ENCODE results near the gene NDUFB10. TPM values are rescaled to one million over a fixed set of nuclear protein-coding genes. Genes with fewer than 3 reads are reported as not detected.

Gene NDUFB10
- total RNA-seq, 3 donors from 2014 or later (not counting 1 experiment from before 2014, with no cell fraction given), result 54.5 to 61.1 (median 59.5) TPM

DNA sequence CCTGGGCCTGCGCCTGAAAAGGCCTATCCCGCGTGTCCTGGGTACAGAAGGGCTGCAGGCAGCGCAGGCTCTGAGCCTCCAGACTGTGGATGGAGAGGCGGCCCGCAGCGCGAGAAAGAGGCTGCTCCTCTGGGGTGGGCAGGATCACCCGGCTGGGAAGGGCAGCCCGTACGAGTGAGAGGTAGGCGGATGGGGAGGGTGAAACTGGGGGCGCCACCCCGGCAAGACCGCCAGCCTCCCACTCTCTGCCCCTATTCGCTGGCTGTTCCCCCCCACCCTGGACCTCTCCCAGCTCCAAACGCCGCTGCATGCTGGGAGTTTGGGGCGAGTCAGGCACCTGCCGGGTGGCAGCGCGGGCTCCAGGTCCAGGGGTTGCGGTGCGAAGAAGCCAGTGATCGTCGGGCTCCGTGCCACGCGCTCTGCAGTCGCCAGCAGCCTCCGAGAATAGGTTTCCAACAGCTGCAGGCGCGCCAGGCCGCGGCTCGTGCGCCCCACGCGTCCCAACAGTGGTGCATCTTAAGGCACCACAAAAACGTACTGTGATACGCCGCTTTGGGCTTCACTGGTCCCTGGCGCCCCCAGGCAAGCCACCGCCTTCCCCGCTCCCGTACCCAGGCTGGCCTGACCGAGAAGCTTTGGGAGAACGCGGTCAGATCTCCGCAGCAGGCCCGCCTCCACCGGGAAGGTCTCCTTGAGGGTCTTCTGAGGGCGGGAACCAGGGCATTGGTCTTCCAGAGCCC, 20.9 kb downstream of the NDUFB10 start:
- H3K27me3 ChIP-seq (ENCODE audit: control insufficient read depth, insufficient read depth, low read length), result peaks cover 31% of the 10 kb centered on the region
- H3K4me1 ChIP-seq (ENCODE audit: control insufficient read depth, insufficient read depth, low read length), result peaks cover 21% of the 10 kb centered on the region
- H3K27ac ChIP-seq (ENCODE audit: low read length), result no peak overlapping the region
- no peak overlapping the region for H3K4me3 ChIP-seq (ENCODE audit: low read length)
- no peaks in the 10 kb centered on the region for H3K36me3 Mint-ChIP-seq
- no peaks in the 10 kb centered on the region for H3K9me3 Mint-ChIP-seq
- 9% methylated on average over 53 of the region's 53 CpGs for WGBS (ENCODE audit: insufficient coverage)
- H3K9me3 ChIP-seq (ENCODE audit: control insufficient read depth, insufficient read depth, low read length), result no peaks in the 10 kb centered on the region
- peaks cover 0 to 12% of the 10 kb centered on the region in 2 donors for H3K27me3 Mint-ChIP-seq (ENCODE audit: low read depth in 2 of 2)
- TF ChIP-seq, protein P1, sequence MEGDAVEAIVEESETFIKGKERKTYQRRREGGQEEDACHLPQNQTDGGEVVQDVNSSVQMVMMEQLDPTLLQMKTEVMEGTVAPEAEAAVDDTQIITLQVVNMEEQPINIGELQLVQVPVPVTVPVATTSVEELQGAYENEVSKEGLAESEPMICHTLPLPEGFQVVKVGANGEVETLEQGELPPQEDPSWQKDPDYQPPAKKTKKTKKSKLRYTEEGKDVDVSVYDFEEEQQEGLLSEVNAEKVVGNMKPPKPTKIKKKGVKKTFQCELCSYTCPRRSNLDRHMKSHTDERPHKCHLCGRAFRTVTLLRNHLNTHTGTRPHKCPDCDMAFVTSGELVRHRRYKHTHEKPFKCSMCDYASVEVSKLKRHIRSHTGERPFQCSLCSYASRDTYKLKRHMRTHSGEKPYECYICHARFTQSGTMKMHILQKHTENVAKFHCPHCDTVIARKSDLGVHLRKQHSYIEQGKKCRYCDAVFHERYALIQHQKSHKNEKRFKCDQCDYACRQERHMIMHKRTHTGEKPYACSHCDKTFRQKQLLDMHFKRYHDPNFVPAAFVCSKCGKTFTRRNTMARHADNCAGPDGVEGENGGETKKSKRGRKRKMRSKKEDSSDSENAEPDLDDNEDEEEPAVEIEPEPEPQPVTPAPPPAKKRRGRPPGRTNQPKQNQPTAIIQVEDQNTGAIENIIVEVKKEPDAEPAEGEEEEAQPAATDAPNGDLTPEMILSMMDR (IDR thresholded peaks at IDR 0.05), result no peak
- H3K4me1 Mint-ChIP-seq, result peaks cover 4% of the 10 kb centered on the region in 2 donors
- intact Hi-C loops (cut with micrococcal nuclease), result no loop called here
- no peak overlapping the region for H3K4me3 Mint-ChIP-seq
- peaks cover 32% of the 10 kb centered on the region for H3K36me3 ChIP-seq (ENCODE audit: control insufficient read depth, insufficient read depth, low read length)
- no peak for ATAC-seq
- no peak overlapping the region for H3K27ac Mint-ChIP-seq
- DNase-seq, result no peak

DNA sequence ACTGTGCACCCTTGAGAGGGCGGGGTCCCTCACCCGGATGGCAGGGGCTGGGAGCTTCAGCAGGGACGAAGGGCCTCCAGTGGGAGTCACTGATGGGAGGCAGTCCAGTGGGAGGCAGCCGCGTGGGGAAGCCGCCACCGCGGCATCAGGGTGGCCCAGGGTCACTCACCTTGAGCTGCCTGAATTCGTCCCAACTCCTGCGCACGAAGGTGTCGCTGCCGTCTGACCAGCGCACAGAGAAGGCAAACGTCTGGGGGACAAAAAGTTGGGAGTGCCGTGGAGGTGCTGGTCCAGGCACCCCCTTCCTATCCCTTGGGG, 21.4 kb downstream of the NDUFB10 start:
- Histone ChIP-seq H3K4me3 (ENCODE audit: low read length) (no peak overlapping the region), H3K27me3 (ENCODE audit: control insufficient read depth, insufficient read depth, low read length) (peaks cover 31% of the 10 kb centered on the region), H3K27ac (ENCODE audit: low read length) (no peak overlapping the region), H3K36me3 (ENCODE audit: control insufficient read depth, insufficient read depth, low read length) (peaks cover 28% of the 10 kb centered on the region), H3K4me1 (ENCODE audit: control insufficient read depth, insufficient read depth, low read length) (peaks cover 27% of the 10 kb centered on the region), H3K9me3 (ENCODE audit: control insufficient read depth, insufficient read depth, low read length) (no peaks in the 10 kb centered on the region)
- intact Hi-C loops (cut with micrococcal nuclease), result no loop called here
- 27% methylated on average over 16 of the region's 16 CpGs for WGBS (ENCODE audit: insufficient coverage)
- no peak overlapping the region for H3K27ac Mint-ChIP-seq
- H3K4me3 Mint-ChIP-seq, result no peak overlapping the region
- TF ChIP-seq, protein P1 (IDR thresholded peaks at IDR 0.05), result no peak
- H3K4me1 Mint-ChIP-seq, result peaks cover 4% of the 10 kb centered on the region in 2 donors
- peaks cover 0 to 12% of the 10 kb centered on the region in 2 donors for H3K27me3 Mint-ChIP-seq (ENCODE audit: low read depth in 2 of 2)
- DNase-seq (no peak), ATAC-seq (no peak)
- no peaks in the 10 kb centered on the region for H3K36me3 Mint-ChIP-seq
- H3K9me3 Mint-ChIP-seq, result no peaks in the 10 kb centered on the region

DNA sequence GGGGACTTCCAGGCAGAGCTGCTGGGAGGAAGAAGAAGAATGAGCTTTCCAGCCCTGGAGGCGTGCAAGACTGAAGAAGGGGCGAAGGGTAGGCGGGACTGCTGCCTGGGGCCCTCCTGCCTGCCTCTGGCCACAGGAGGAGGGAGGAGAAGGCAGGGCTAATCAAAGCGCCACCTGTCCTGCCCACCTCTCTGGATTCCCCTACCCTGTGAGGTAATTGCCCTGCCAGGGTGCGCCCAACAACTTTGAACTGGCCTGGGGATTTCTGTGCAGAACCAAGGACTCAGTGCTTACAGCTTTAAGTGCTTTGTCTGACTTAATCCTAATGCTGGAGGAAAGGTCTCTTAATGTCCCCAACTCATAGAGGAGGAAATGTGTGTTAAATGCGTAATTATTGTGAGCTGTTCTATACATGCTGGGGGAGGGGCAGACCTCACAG, 22.1 kb downstream of the NDUFB10 start, which contains the start of gene NOXO1:
TSS of gene NOXO1 (minus strand) at position 72 of the 439 bp plus-strand sequence. CDS start 290 bp downstream, outside the sequence.
- Mint-ChIP-seq H3K27me3 (ENCODE audit: low read depth in 2 of 2) (peaks cover 0 to 12% of the 10 kb centered on the region in 2 donors), H3K4me1 (peaks cover 4 to 5% of the 10 kb centered on the region in 2 donors), H3K9me3 (no peaks in the 10 kb centered on the region), H3K36me3 (no peaks in the 10 kb centered on the region), H3K4me3 (peak within 1 kb of the TSS; percentile 63), H3K27ac (peak within 1 kb of the TSS in 1 of 2 donors; percentile 72)
- Histone ChIP-seq H3K4me1 (ENCODE audit: control insufficient read depth, insufficient read depth, low read length) (peaks cover 27% of the 10 kb centered on the region), H3K36me3 (ENCODE audit: control insufficient read depth, insufficient read depth, low read length) (peaks cover 28% of the 10 kb centered on the region), H3K27ac (ENCODE audit: low read length) (no peak within 1 kb of the TSS), H3K27me3 (ENCODE audit: control insufficient read depth, insufficient read depth, low read length) (peaks cover 31% of the 10 kb centered on the region), H3K4me3 (ENCODE audit: low read length) (no peak within 1 kb of the TSS), H3K9me3 (ENCODE audit: control insufficient read depth, insufficient read depth, low read length) (no peaks in the 10 kb centered on the region)
- intact Hi-C loops (cut with micrococcal nuclease), result no loop called here
- peak in 1 of 2 donors; percentile 55 for DNase-seq
- ATAC-seq, result no peak
- 40% methylated on average over 6 of the region's 6 CpGs for WGBS (ENCODE audit: insufficient coverage)
- TF ChIP-seq, protein P1 (IDR thresholded peaks at IDR 0.05), result no peak

All from natural killer cell (primary cell).